Measurements from ENCODE around the gene CTU1.
"Not testable (repeated sequence)": the region's sequence is repeated elsewhere in the genome, so short reads cannot be mapped to it uniquely, and the experiment has no call there.

The CTU1 gene

GRCh38 chr19:51108066-51108804 lies at the start of gene CTU1:
Gene CTU1 (minus strand): TSS chr19:51108409. CDS start chr19:51104569, 3,840 bp downstream.
- DNase-seq (ENCODE audit: low read depth), result peak; percentile 97

- no peak for DNase-seq (ENCODE audit: low read depth)
Measured at GRCh38 chr19:51157265-51157664, 49.1 kb upstream of the CTU1 start.

GRCh38 chr19:51156710-51157109 lies 48.5 kb upstream of the CTU1 start:
- DNase-seq (ENCODE audit: low read depth), result no peak

GRCh38 chr19:51150627-51151026 lies 42.4 kb upstream of the CTU1 start:
- DNase-seq (ENCODE audit: low read depth), result no peak

- no peak for DNase-seq (ENCODE audit: low read depth)
Measured at GRCh38 chr19:51148580-51148979, 40.4 kb upstream of the CTU1 start.

- no peak for DNase-seq (ENCODE audit: low read depth)
Measured at GRCh38 chr19:51147663-51148062, 39.5 kb upstream of the CTU1 start.

GRCh38 chr19:51146751-51147150 lies 38.5 kb upstream of the CTU1 start:
- DNase-seq (ENCODE audit: low read depth), result no peak

GRCh38 chr19:51145916-51146493 lies 37.8 kb upstream of the CTU1 start:
- no peak for DNase-seq (ENCODE audit: low read depth)

GRCh38 chr19:51144482-51145045 lies 36.4 kb upstream of the CTU1 start:
- no peak for DNase-seq (ENCODE audit: low read depth)

- DNase-seq (ENCODE audit: low read depth), result no peak
Measured at GRCh38 chr19:51143486-51143885, 35.3 kb upstream of the CTU1 start.

- DNase-seq (ENCODE audit: low read depth), result not testable (repeated sequence)
Measured at GRCh38 chr19:51142809-51143475, 34.7 kb upstream of the CTU1 start.

GRCh38 chr19:51142119-51142518 lies 33.9 kb upstream of the CTU1 start, which contains the start of gene SIGLEC7:
Gene SIGLEC7 (plus strand): TSS chr19:51142301. CDS start chr19:51142370, 69 bp downstream.
- DNase-seq (ENCODE audit: low read depth), result no peak

- DNase-seq (ENCODE audit: low read depth), result no peak
Measured at GRCh38 chr19:51141181-51141580, 33.0 kb upstream of the CTU1 start.

- DNase-seq (ENCODE audit: low read depth), result no peak
Measured at GRCh38 chr19:51140441-51140840, 32.2 kb upstream of the CTU1 start.

GRCh38 chr19:51139299-51140014 lies 31.2 kb upstream of the CTU1 start:
- no peak for DNase-seq (ENCODE audit: low read depth)

GRCh38 chr19:51138549-51138979 lies 30.4 kb upstream of the CTU1 start:
- no peak for DNase-seq (ENCODE audit: low read depth)

GRCh38 chr19:51137792-51138425 lies 29.7 kb upstream of the CTU1 start:
- no peak for DNase-seq (ENCODE audit: low read depth)

GRCh38 chr19:51136851-51137551 lies 28.8 kb upstream of the CTU1 start:
- no peak for DNase-seq (ENCODE audit: low read depth)

- no peak for DNase-seq (ENCODE audit: low read depth)
Measured at GRCh38 chr19:51135986-51136762, 28.0 kb upstream of the CTU1 start.

- DNase-seq (ENCODE audit: low read depth), result no peak
Measured at GRCh38 chr19:51135004-51135403, 26.8 kb upstream of the CTU1 start.

Measured in activated T-cell treated with anti-CD3 and anti-CD28 coated beads for 48 hours (primary cell).